GM18505 (cell line): ENCODE results near the gene TCHP.
A peak's percentile ranks its signal among the peaks of the same experiment; 100 is the strongest.
"Not testable (repeated sequence)": the region's sequence is repeated elsewhere in the genome, so short reads cannot be mapped to it uniquely, and the experiment has no call there.

Experiments used
- ATAC-seq: cut with Tn5 transposase; IDR thresholded peaks from one replicate; pipeline ENCODE4 v1.9.1; 2021; ENCODE audit not compliant: unreplicated experiment
- POLR2A ChIP-seq: IDR thresholded peaks from 4 replicates; pipeline ENCODE4 v1.6.1; 2011; ENCODE audit warnings: borderline replicate concordance; ENCODE audit not compliant: insufficient read depth, insufficient read length; ENCODE audit errors: extremely low read depth

Gene TCHP

GRCh38 chr12:109899783-109900751 is at the start of gene TCHP:
Gene TCHP (plus strand): TSS chr12:109900274. CDS start chr12:109903027, 2,753 bp downstream.
- ATAC-seq = peak; percentile 73
- peak; percentile 70 for TF ChIP-seq POLR2A

- not testable (repeated sequence) for ATAC-seq
These were observed 49.6 kb upstream of the TCHP start for GRCh38 chr12:109850518-109850917.

- no peak for ATAC-seq
These were observed 44.7 kb upstream of the TCHP start for GRCh38 chr12:109855377-109855776.

GRCh38 chr12:109857715-109858114 is 42.4 kb upstream of the TCHP start:
- ATAC-seq = no peak
- TF ChIP-seq POLR2A = no peak

More at GRCh38 chr12:109855377-109855776, 44.7 kb upstream of the TCHP start:
- TF ChIP-seq POLR2A = no peak

GRCh38 chr12:109858764-109859163 is 41.3 kb upstream of the TCHP start:
- ATAC-seq = no peak
- no peak for TF ChIP-seq POLR2A

GRCh38 chr12:109860977-109861376 is 39.1 kb upstream of the TCHP start:
- no peak for ATAC-seq
- TF ChIP-seq POLR2A = no peak

- TF ChIP-seq POLR2A = no peak
- ATAC-seq = no peak
These were observed 38.3 kb upstream of the TCHP start for GRCh38 chr12:109861689-109862314.

GRCh38 chr12:109862491-109862890 is 37.6 kb upstream of the TCHP start:
- ATAC-seq = not testable (repeated sequence)

- no peak for TF ChIP-seq POLR2A
- ATAC-seq = no peak
These were observed 36.0 kb upstream of the TCHP start for GRCh38 chr12:109863847-109864712.

- no peak for TF ChIP-seq POLR2A
These were observed 35.2 kb upstream of the TCHP start for GRCh38 chr12:109864916-109865315.

GRCh38 chr12:109868182-109869051 is 31.7 kb upstream of the TCHP start:
- ATAC-seq = no peak
- no peak for TF ChIP-seq POLR2A

More at GRCh38 chr12:109864916-109865315, 35.2 kb upstream of the TCHP start:
- no peak for ATAC-seq

- ATAC-seq = no peak
- TF ChIP-seq POLR2A = no peak
These were observed 29.4 kb upstream of the TCHP start for GRCh38 chr12:109870648-109871047.
